K562 (cell line): ENCODE data around the gene PHF5A. TPM values are rescaled to one million over a fixed set of nuclear protein-coding genes. Genes with fewer than 3 reads are reported as not detected.

Experiments
- ATAC-seq: fragments of 200-7000 bp; cut with Tn5 transposase; 3 replicates; pipeline ENCODE4 v1.9.1; 2020; ENCODE audit warnings: moderate library complexity
- BruUV-seq: library from RNA; stranded (reverse); fragments of 400-500 nt; replicated peaks from 2 replicates; lab custom pipeline; 2021; lab: Mats Ljungman, UMichigan
- CTCF ChIA-PET: fragments of 300-600 bp; formaldehyde crosslinking; extraction: SDS; loops from one replicate; lab custom pipeline; 2021; ENCODE audit warnings: low intra/inter-chr PET ratio; lab: Yijun Ruan, JAX
- POLR2A ChIA-PET: fragments of 300-600, 350-650 bp; sonication (Branson Sonifier 250); formaldehyde crosslinking; extraction: SDS; loops from one replicate; lab custom pipeline; 2021; ENCODE audit warnings: antibody characterized with exemption, inconsistent platforms; lab: Yijun Ruan, JAX
- DNase-seq, 4 experiments: peaks; one replicate each; pipeline versions ENCODE4 v3.0.0 to v3.0.0-alpha.2; 2011 to 2018; ENCODE audit warnings: low spot score in 3 of 4, mixed read lengths in 3 of 4; ENCODE audit errors: extremely low read depth in 1 of 4
- FAIRE-seq: peaks from 2 replicates; lab custom pipeline; 2011; peaks lifted over from hg19 to GRCh38; lab: Jason Lieb, UNC
- H2AFZ ChIP-seq: 2 replicates; pipeline ENCODE4 v1.6.0; 2011; ENCODE audit warnings: low read depth, low read length, control low read depth, inconsistent platforms
- H3K27ac ChIP-seq: fragments of 200-600 bp; 3 replicates; pipeline ENCODE4 v1.8.0; 2011; ENCODE audit warnings: low read depth, mild to moderate bottlenecking, control low read depth, inconsistent platforms, low read length, moderate library complexity, mixed read lengths; ENCODE audit errors: extremely low read depth
- H3K27me3 ChIP-seq, 2 experiments: fragments of 300-600 bp in 1 of 2; 2 replicates in 1 of 2; 3 replicates in 1 of 2; pipeline versions ENCODE4 v1.6.0 to v1.8.0; 2011; ENCODE audit warnings: inconsistent platforms in 2 of 2, low read length in 2 of 2, mild to moderate bottlenecking in 1 of 2, mixed read lengths in 1 of 2, moderate library complexity in 1 of 2; ENCODE audit not compliant: control insufficient read depth in 2 of 2, insufficient read depth in 2 of 2
- H3K36me3 ChIP-seq: fragments of 300-600 bp; 3 replicates; pipeline ENCODE4 v1.8.0; 2011; ENCODE audit warnings: mild to moderate bottlenecking, low read length, inconsistent platforms; ENCODE audit not compliant: control insufficient read depth, insufficient read depth
- H3K4me1 ChIP-seq, 2 experiments: fragments of 200-600 bp in 1 of 2; replicated peaks in 1 of 2; 2 replicates in 1 of 2; 3 replicates in 1 of 2; pipeline versions ENCODE4 v1.5.1 to v1.8.0; 2011; ENCODE audit warnings: inconsistent platforms in 2 of 2, low read length in 2 of 2, mild to moderate bottlenecking in 1 of 2, mixed read lengths in 1 of 2, moderate library complexity in 1 of 2; ENCODE audit not compliant: control insufficient read depth in 2 of 2, insufficient read depth in 2 of 2
- H3K4me2 ChIP-seq: 2 replicates; pipeline ENCODE4 v1.6.1; 2011; ENCODE audit warnings: low read length, control low read depth, inconsistent platforms, mixed read lengths; ENCODE audit not compliant: insufficient read depth
- H3K4me3 ChIP-seq: fragments of 200-600 bp; sonication (generic), shearing (Covaris generic); 2 replicates; pipeline ENCODE4 v1.5.1; 2016; ENCODE audit warnings: control low read depth, inconsistent platforms
- H3K79me2 ChIP-seq: fragments of 200-600 bp; 3 replicates; pipeline ENCODE4 v1.8.0; 2011; ENCODE audit warnings: low read length, inconsistent platforms; ENCODE audit not compliant: control insufficient read depth, insufficient read depth
- H3K9ac ChIP-seq, 2 experiments: 2 replicates each; pipeline versions ENCODE4 v1.6.0 to v1.6.1; 2011; ENCODE audit warnings: low read depth in 2 of 2, low read length in 2 of 2, control low read depth in 1 of 2, inconsistent platforms in 1 of 2, mild to moderate bottlenecking in 1 of 2, mixed read lengths in 1 of 2; ENCODE audit not compliant: insufficient read depth in 1 of 2
- H3K9me1 ChIP-seq: one replicate; pipeline ENCODE4 v1.6.0; 2011; ENCODE audit warnings: inconsistent platforms, mild to moderate bottlenecking, low read length, moderate library complexity; ENCODE audit not compliant: control insufficient read depth, insufficient read depth
- H3K9me3 ChIP-seq: replicated peaks from 2 replicates; pipeline ENCODE4 v1.5.1; 2011; ENCODE audit warnings: low read depth, low read length, inconsistent platforms; ENCODE audit not compliant: control insufficient read depth, insufficient read depth
- H4K20me1 ChIP-seq: replicated peaks from 2 replicates; pipeline ENCODE4 v1.6.1; 2011; ENCODE audit warnings: low read length, inconsistent platforms, mixed read lengths; ENCODE audit not compliant: control insufficient read depth, insufficient read depth
- ARNT ChIP-seq, 2 experiments: fragments of 450-650 bp; IDR thresholded peaks; 2 replicates each; pipeline ENCODE4 v1.6.1; 2016; ENCODE audit warnings: mild to moderate bottlenecking in 1 of 2
- BRCA1 ChIP-seq, 2 experiments: fragments of 450-650 bp in 1 of 2; sonication (generic) in 1 of 2; formaldehyde crosslinking in 1 of 2; IDR thresholded peaks; 2 replicates each; pipeline versions ENCODE4 v1.5.0 to v1.6.1; 2017 to 2020; ENCODE audit warnings: mild to moderate bottlenecking in 1 of 2, missing genetic modification reagents in 1 of 2
- DNMT1 ChIP-seq: fragments of 450-650 bp; IDR thresholded peaks from 2 replicates; pipeline ENCODE4 v1.6.1; 2016; ENCODE audit warnings: antibody characterized with exemption, mild to moderate bottlenecking
- ELF2 ChIP-seq: fragments of 250-450 bp; sonication (Bioruptor Pico); IDR thresholded peaks from 2 replicates; pipeline ENCODE4 v1.5.0; 2021; ENCODE audit warnings: mild to moderate bottlenecking
- FOXJ2 ChIP-seq: fragments of 200-800 bp; sonication (Bioruptor generic); IDR thresholded peaks from 2 replicates; pipeline ENCODE4 v1.6.1; 2016; ENCODE audit warnings: missing genetic modification characterization, missing compliant biosample characterization
- NRF1 ChIP-seq, 2 experiments: fragments of 450-650 bp; IDR thresholded peaks in 1 of 2; conservative IDR thresholded peaks in 1 of 2; 2 replicates each; pipeline ENCODE4 v1.6.1; 2014; ENCODE audit warnings: mild to moderate bottlenecking in 2 of 2
- SMAD4 ChIP-seq: fragments of 250-450 bp; sonication (Bioruptor Pico); conservative IDR thresholded peaks from 2 replicates; pipeline ENCODE4 v1.8.0; 2021; ENCODE audit warnings: inconsistent platforms, mild to moderate bottlenecking, moderate library complexity
- XRCC4 ChIP-seq: IDR thresholded peaks from one replicate; pipeline ENCODE4 v1.6.1; 2011; ENCODE audit not compliant: insufficient read depth, insufficient read length; ENCODE audit errors: extremely low read depth
- ZKSCAN3 ChIP-seq: fragments of 250-450 bp; sonication (Bioruptor Pico); IDR thresholded peaks from 2 replicates; pipeline ENCODE4 v1.4.0; 2020
- ZNF12 ChIP-seq: sonication (generic); formaldehyde crosslinking; IDR thresholded peaks from 2 replicates; pipeline ENCODE4 v1.4.0; 2020; ENCODE audit warnings: mild to moderate bottlenecking, missing genetic modification reagents
- ZNF174 ChIP-seq: fragments of 250-450 bp; sonication (Bioruptor Pico); IDR thresholded peaks from 2 replicates; pipeline ENCODE4 v1.4.0; 2020; ENCODE audit warnings: mild to moderate bottlenecking
- ZNF507 ChIP-seq: conservative IDR thresholded peaks from 2 replicates; pipeline ENCODE4 v1.6.1; 2017; ENCODE audit warnings: missing genetic modification characterization, missing compliant biosample characterization
- ZNF79 ChIP-seq: fragments of 250-450 bp; sonication (Bioruptor Pico); IDR thresholded peaks from 2 replicates; pipeline ENCODE4 v1.4.0; 2020; ENCODE audit warnings: low read depth, mild to moderate bottlenecking, moderate library complexity
- WGBS: fragments of 100-300 bp; shearing (Covaris generic); methylation state at CpG from one replicate; pipeline ENCODE4 v1.1.6; 2016; ENCODE audit warnings: low coverage, mixed read lengths; ENCODE audit not compliant: insufficient coverage; ENCODE audit errors: missing lambda C conversion rate; 5-methylcytosine and 5-hydroxymethylcytosine counted together
- in situ Hi-C: fragments of 300-500 bp; cut with MboI; formaldehyde crosslinking; loops from 4 replicates; pipeline ENCODE4 v1.15.0; 2018; ENCODE audit warnings: inconsistent platforms, mixed read lengths
- intact Hi-C: fragments of 100-400 bp; cut with micrococcal nuclease; formaldehyde crosslinking; loops from 2 replicates; pipeline ENCODE4 v1.14.2; 2022
- polyA plus RNA-seq, 8 experiments: library from polyadenylated mRNA; depleted of rRNA in 4 of 8; stranded (reverse) in 5 of 8; unstranded in 3 of 8; fragments of >200 nt; fragmentation: Nextera tagmentation in 2 of 8; fragmentation: Illumina TruSeq in 1 of 8; extraction: Ambion mirVana in 2 of 8; extraction: Trizol in 1 of 8; gene quantifications; 2 replicates each; pipeline versions ENCODE4 v1.2.1 to v1.2.3, GENCODE V29; 2011 to 2014; ENCODE audit warnings: inconsistent platforms in 1 of 8, missing spikeins in 1 of 8
- total RNA-seq, 7 experiments: library from RNA; depleted of rRNA in 6 of 7; stranded (reverse); fragments of >200 nt in 6 of 7; fragmentation: Illumina TruSeq in 2 of 7; extraction: Trizol in 2 of 7; gene quantifications; 2 replicates each; pipeline versions ENCODE4 v1.2.1 to v1.2.3, GENCODE V29; 2011 to 2021; ENCODE audit warnings: low replicate concordance in 1 of 7
- TF ChIP-seq, protein P1 (sequence below), 2 experiments: IDR thresholded peaks; 2 replicates each; pipeline ENCODE4 v1.6.1; 2012; ENCODE audit warnings: improper control_type of control experiment in 2 of 2, low read depth in 2 of 2, low read length in 2 of 2, borderline replicate concordance in 1 of 2
- TF ChIP-seq, protein P2 (sequence below): fragments of 450-650 bp; formaldehyde crosslinking; IDR thresholded peaks from 2 replicates; pipeline ENCODE4 v1.4.0; 2022; ENCODE audit warnings: missing genetic modification characterization
- TF ChIP-seq, protein P3 (sequence below): IDR thresholded peaks from 2 replicates; pipeline ENCODE4 v1.6.1; 2011; ENCODE audit warnings: borderline replicate concordance, low read depth, mild to moderate bottlenecking, moderate library complexity, low read length; ENCODE audit not compliant: insufficient read depth, poor library complexity, severe bottlenecking
- TF ChIP-seq, protein P4 (sequence below): fragments of 250-450 bp; sonication (Bioruptor Pico); IDR thresholded peaks from 2 replicates; pipeline ENCODE4 v1.5.0; 2021

Gene PHF5A
- total and polyA plus RNA-seq, 9 of the 15 experiments (the other 6 are each of a cell fraction or from before 2014, with no cell fraction given) = 14.2 to 144 (median 101) TPM

DNA sequence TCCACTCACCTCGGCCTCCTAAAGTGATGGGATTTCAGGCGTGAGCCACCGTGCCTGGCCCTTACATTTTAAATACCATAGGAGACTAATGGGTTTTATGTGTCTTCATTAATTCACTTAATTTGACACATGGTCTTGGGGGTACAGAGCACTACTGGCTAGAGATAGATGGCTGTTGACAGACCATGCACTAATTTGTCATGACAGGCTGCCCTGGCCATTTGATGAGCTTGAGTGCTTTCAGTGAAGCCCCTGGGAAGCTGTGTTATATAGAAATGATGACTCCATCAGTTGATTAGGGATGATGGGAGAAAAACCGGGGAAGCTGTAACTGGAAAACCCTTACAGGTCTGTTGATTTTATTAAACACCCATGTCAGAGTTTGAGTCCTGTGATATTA lies 6.6 kb downstream of the PHF5A start:
- intact Hi-C loops = loop anchor here (10.0 kb wide), 1 partner anchor 177 kb away; the partner anchor contains the start of gene RANGAP1
- DNase-seq (no peak), ATAC-seq (no peak), FAIRE-seq (no peak)
- H3K4me2 ChIP-seq = no peak overlapping the region
- no peak overlapping the region for H3K9ac ChIP-seq
- no TSS peak for BruUV-seq
- no peak overlapping the region for H3K4me3 ChIP-seq
- H3K36me3 ChIP-seq = peaks cover 75% of the 10 kb centered on the region
- CTCF ChIA-PET = no interaction called here
- TF ChIP-seq DNMT1 (no peak), FOXJ2 (no peak), SMAD4 (CRISPR knock-in tag) (no peak), ZNF79 (CRISPR knock-in tag) (no peak), ZNF12 (CRISPR knock-in tag) (no peak), ZKSCAN3 (no peak), ZNF507 (tag) (no peak), BRCA1 (IDR thresholded peaks at IDR 0.05) (no peak), BRCA1 (CRISPR knock-in tag; IDR thresholded peaks at IDR 0.05) (no peak), XRCC4 (no peak), ARNT (IDR thresholded peaks at IDR 0.05) (no peak), NRF1 (conservative IDR thresholded peaks at IDR 0.05 in 1 of 2, IDR thresholded peaks at IDR 0.05 in 1 of 2) (no peak), ELF2 (no peak), ZNF174 (no peak)
- TF ChIP-seq, protein P1, sequence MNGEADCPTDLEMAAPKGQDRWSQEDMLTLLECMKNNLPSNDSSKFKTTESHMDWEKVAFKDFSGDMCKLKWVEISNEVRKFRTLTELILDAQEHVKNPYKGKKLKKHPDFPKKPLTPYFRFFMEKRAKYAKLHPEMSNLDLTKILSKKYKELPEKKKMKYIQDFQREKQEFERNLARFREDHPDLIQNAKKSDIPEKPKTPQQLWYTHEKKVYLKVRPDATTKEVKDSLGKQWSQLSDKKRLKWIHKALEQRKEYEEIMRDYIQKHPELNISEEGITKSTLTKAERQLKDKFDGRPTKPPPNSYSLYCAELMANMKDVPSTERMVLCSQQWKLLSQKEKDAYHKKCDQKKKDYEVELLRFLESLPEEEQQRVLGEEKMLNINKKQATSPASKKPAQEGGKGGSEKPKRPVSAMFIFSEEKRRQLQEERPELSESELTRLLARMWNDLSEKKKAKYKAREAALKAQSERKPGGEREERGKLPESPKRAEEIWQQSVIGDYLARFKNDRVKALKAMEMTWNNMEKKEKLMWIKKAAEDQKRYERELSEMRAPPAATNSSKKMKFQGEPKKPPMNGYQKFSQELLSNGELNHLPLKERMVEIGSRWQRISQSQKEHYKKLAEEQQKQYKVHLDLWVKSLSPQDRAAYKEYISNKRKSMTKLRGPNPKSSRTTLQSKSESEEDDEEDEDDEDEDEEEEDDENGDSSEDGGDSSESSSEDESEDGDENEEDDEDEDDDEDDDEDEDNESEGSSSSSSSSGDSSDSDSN (IDR thresholded peaks at IDR 0.05; ENCODE audit: borderline replicate concordance in 1 of 2, low read depth in 2 of 2, low read length in 2 of 2) = no peak
- TF ChIP-seq, protein P2, sequence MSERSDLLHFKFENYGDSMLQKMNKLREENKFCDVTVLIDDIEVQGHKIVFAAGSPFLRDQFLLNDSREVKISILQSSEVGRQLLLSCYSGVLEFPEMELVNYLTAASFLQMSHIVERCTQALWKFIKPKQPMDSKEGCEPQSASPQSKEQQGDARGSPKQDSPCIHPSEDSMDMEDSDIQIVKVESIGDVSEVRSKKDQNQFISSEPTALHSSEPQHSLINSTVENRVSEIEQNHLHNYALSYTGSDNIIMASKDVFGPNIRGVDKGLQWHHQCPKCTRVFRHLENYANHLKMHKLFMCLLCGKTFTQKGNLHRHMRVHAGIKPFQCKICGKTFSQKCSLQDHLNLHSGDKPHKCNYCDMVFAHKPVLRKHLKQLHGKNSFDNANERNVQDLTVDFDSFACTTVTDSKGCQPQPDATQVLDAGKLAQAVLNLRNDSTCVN = no peak
- TF ChIP-seq, protein P3, sequence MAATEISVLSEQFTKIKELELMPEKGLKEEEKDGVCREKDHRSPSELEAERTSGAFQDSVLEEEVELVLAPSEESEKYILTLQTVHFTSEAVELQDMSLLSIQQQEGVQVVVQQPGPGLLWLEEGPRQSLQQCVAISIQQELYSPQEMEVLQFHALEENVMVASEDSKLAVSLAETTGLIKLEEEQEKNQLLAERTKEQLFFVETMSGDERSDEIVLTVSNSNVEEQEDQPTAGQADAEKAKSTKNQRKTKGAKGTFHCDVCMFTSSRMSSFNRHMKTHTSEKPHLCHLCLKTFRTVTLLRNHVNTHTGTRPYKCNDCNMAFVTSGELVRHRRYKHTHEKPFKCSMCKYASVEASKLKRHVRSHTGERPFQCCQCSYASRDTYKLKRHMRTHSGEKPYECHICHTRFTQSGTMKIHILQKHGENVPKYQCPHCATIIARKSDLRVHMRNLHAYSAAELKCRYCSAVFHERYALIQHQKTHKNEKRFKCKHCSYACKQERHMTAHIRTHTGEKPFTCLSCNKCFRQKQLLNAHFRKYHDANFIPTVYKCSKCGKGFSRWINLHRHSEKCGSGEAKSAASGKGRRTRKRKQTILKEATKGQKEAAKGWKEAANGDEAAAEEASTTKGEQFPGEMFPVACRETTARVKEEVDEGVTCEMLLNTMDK = no peak
- TF ChIP-seq, protein P4, sequence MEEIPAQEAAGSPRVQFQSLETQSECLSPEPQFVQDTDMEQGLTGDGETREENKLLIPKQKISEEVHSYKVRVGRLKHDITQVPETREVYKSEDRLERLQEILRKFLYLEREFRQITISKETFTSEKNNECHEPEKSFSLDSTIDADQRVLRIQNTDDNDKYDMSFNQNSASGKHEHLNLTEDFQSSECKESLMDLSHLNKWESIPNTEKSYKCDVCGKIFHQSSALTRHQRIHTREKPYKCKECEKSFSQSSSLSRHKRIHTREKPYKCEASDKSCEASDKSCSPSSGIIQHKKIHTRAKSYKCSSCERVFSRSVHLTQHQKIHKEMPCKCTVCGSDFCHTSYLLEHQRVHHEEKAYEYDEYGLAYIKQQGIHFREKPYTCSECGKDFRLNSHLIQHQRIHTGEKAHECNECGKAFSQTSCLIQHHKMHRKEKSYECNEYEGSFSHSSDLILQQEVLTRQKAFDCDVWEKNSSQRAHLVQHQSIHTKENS (CRISPR knock-in tag) = no peak
- TF ChIP-seq, all 486 proteins: peak for 0
- Histone ChIP-seq H3K27ac (no peak overlapping the region), H3K4me1 (no peaks in the 10 kb centered on the region), H4K20me1 (no peaks in the 10 kb centered on the region), H2AFZ (no peak overlapping the region), H3K9me3 (no peaks in the 10 kb centered on the region), H3K79me2 (peaks cover 17% of the 10 kb centered on the region), H3K27me3 (no peaks in the 10 kb centered on the region), H3K9me1 (no peaks in the 10 kb centered on the region)
- in situ Hi-C loops = no loop called here
- POLR2A ChIA-PET = interaction anchor here (0.6 to 3.9 kb wide), 4 partner anchors 10 to 24 kb away, joined by 3 to 20 read pairs (median 4); partner anchors contain the start of gene TOB2
- 94% methylated on average over 4 of the region's 4 CpGs for WGBS
